H9 (cell line): Measurements from ENCODE around the gene SERTAD1. TPM values are rescaled to one million over a fixed set of nuclear protein-coding genes. Genes with fewer than 3 reads are reported as not detected.

Experiments
- DNase-seq: peaks from one replicate; pipeline ENCODE4 v3.0.0-alpha.2; 2017
- H2AFZ ChIP-seq: one replicate; pipeline ENCODE4 v1.6.1; 2013; ENCODE audit warnings: mild to moderate bottlenecking, low read length, control low read depth, moderate library complexity
- H2AK5ac ChIP-seq: 2 replicates; pipeline ENCODE4 v1.6.1; 2013; ENCODE audit warnings: low read length, control low read depth, mixed read lengths; ENCODE audit not compliant: insufficient read length
- H2BK120ac ChIP-seq: one replicate; pipeline ENCODE4 v1.6.1; 2013; ENCODE audit warnings: low read depth, mild to moderate bottlenecking, low read length, control low read depth, inconsistent platforms; ENCODE audit not compliant: poor library complexity, severe bottlenecking
- H2BK12ac ChIP-seq: 2 replicates; pipeline ENCODE4 v1.6.1; 2013; ENCODE audit warnings: low read length, control low read depth, mixed read lengths, low read depth; ENCODE audit not compliant: insufficient read length
- H2BK15ac ChIP-seq: 2 replicates; pipeline ENCODE4 v1.6.1; 2013; ENCODE audit warnings: low read depth, low read length, control low read depth
- H2BK20ac ChIP-seq: one replicate; pipeline ENCODE4 v1.6.1; 2013; ENCODE audit warnings: low read depth, mild to moderate bottlenecking, low read length, control low read depth, inconsistent platforms; ENCODE audit not compliant: poor library complexity, severe bottlenecking
- H2BK5ac ChIP-seq: 2 replicates; pipeline ENCODE4 v1.6.1; 2013; ENCODE audit warnings: low read length, control low read depth, mixed read lengths; ENCODE audit not compliant: insufficient read length
- H3K14ac ChIP-seq: 2 replicates; pipeline ENCODE4 v1.6.1; 2013; ENCODE audit warnings: low read length, control low read depth; ENCODE audit not compliant: insufficient read depth
- H3K18ac ChIP-seq: 2 replicates; pipeline ENCODE4 v1.6.1; 2013; ENCODE audit warnings: low read depth, mild to moderate bottlenecking, mixed read lengths, low read length, control low read depth; ENCODE audit not compliant: insufficient read length
- H3K23ac ChIP-seq: 2 replicates; pipeline ENCODE4 v1.6.1; 2013; ENCODE audit warnings: low read length, control low read depth, mixed read lengths, low read depth; ENCODE audit not compliant: insufficient read length
- H3K23me2 ChIP-seq: 2 replicates; pipeline ENCODE4 v1.6.1; 2013; ENCODE audit warnings: low read depth, mild to moderate bottlenecking, mixed read lengths, low read length, control low read depth; ENCODE audit not compliant: insufficient read length, poor library complexity, severe bottlenecking
- H3K27ac ChIP-seq: 2 replicates; pipeline ENCODE4 v1.5.1; 2013; ENCODE audit warnings: low read length, control low read depth, mixed read lengths, low read depth; ENCODE audit not compliant: insufficient read length
- H3K27me3 ChIP-seq: 2 replicates; pipeline ENCODE4 v1.6.1; 2013; ENCODE audit warnings: low read length, control low read depth, inconsistent platforms; ENCODE audit not compliant: insufficient read depth
- H3K4ac ChIP-seq: 2 replicates; pipeline ENCODE4 v1.6.1; 2013; ENCODE audit warnings: low read depth, mild to moderate bottlenecking, control low read depth, inconsistent platforms, low read length, moderate library complexity
- H3K4me1 ChIP-seq: 2 replicates; pipeline ENCODE4 v1.6.1; 2013; ENCODE audit warnings: low read length, control low read depth, inconsistent platforms; ENCODE audit not compliant: insufficient read depth
- H3K4me2 ChIP-seq: 2 replicates; pipeline ENCODE4 v1.6.1; 2013; ENCODE audit warnings: low read length, control low read depth, mixed read lengths; ENCODE audit not compliant: insufficient read length, insufficient read depth
- H3K56ac ChIP-seq: 2 replicates; pipeline ENCODE4 v1.6.1; 2013; ENCODE audit warnings: low read depth, mild to moderate bottlenecking, mixed read lengths, low read length, control low read depth; ENCODE audit not compliant: insufficient read length
- H3K79me1 ChIP-seq: 2 replicates; pipeline ENCODE4 v1.6.1; 2013; ENCODE audit warnings: low read depth, mild to moderate bottlenecking, moderate library complexity, low read length, control low read depth, inconsistent platforms; ENCODE audit not compliant: insufficient read depth, poor library complexity, severe bottlenecking
- H3K79me2 ChIP-seq: 2 replicates; pipeline ENCODE4 v1.6.1; 2013; ENCODE audit warnings: low read length, control low read depth, inconsistent platforms; ENCODE audit not compliant: insufficient read depth
- H3K9ac ChIP-seq: 2 replicates; pipeline ENCODE4 v1.6.1; 2013; ENCODE audit warnings: low read length, control low read depth, mixed read lengths; ENCODE audit not compliant: insufficient read length; ENCODE audit errors: extremely low read depth
- H3K9me3 ChIP-seq: one replicate; pipeline ENCODE4 v1.6.1; 2013; ENCODE audit warnings: low read depth, low read length, inconsistent platforms; ENCODE audit not compliant: control insufficient read depth
- H3T11ph ChIP-seq: one replicate; pipeline ENCODE4 v1.6.1; 2013; ENCODE audit warnings: mild to moderate bottlenecking, low read length, control low read depth, inconsistent platforms
- H4K20me1 ChIP-seq: one replicate; pipeline ENCODE4 v1.6.1; 2013; ENCODE audit not compliant: control insufficient read depth, insufficient read length, insufficient read depth
- H4K5ac ChIP-seq: 2 replicates; pipeline ENCODE4 v1.6.1; 2013; ENCODE audit warnings: low read depth, mild to moderate bottlenecking, mixed read lengths, low read length, control low read depth; ENCODE audit not compliant: insufficient read length
- H4K8ac ChIP-seq: replicated peaks from 2 replicates; pipeline ENCODE4 v1.6.1; 2013; ENCODE audit warnings: low read length, control low read depth, mixed read lengths, low read depth; ENCODE audit not compliant: insufficient read length
- H4K91ac ChIP-seq: 2 replicates; pipeline ENCODE4 v1.6.1; 2013; ENCODE audit warnings: low read depth, mild to moderate bottlenecking, moderate library complexity, mixed read lengths, low read length, control low read depth; ENCODE audit not compliant: insufficient read length
- H3K27ac Mint-ChIP-seq, 3 experiments: 2 replicates in 2 of 3; 3 replicates in 1 of 3; pipeline ENCODE4 v1.8.0; 2020 to 2021; ENCODE audit warnings: mixed read lengths in 3 of 3, mild to moderate bottlenecking in 1 of 3, moderate library complexity in 1 of 3
- H3K27me3 Mint-ChIP-seq: 2 replicates; pipeline ENCODE4 v1.8.0; 2021; ENCODE audit warnings: low read depth, mild to moderate bottlenecking, moderate library complexity, mixed read lengths
- H3K36me3 Mint-ChIP-seq, 3 experiments: 2 replicates in 2 of 3; 3 replicates in 1 of 3; pipeline ENCODE4 v1.8.0; 2020 to 2021; ENCODE audit warnings: low read depth in 3 of 3, mixed read lengths in 3 of 3; ENCODE audit not compliant: insufficient read depth in 1 of 3
- H3K4me1 Mint-ChIP-seq, 2 experiments: 2 replicates each; pipeline ENCODE4 v1.8.0; 2020; ENCODE audit warnings: mixed read lengths in 2 of 2
- H3K4me3 Mint-ChIP-seq, 2 experiments: 2 replicates in 1 of 2; 3 replicates in 1 of 2; pipeline ENCODE4 v1.8.0; 2020 to 2021; ENCODE audit warnings: mild to moderate bottlenecking in 2 of 2, mixed read lengths in 2 of 2, moderate library complexity in 1 of 2
- H3K9me3 Mint-ChIP-seq, 2 experiments: 2 replicates in 1 of 2; 3 replicates in 1 of 2; pipeline ENCODE4 v1.8.0; 2020; ENCODE audit warnings: mild to moderate bottlenecking in 2 of 2, mixed read lengths in 2 of 2, moderate library complexity in 1 of 2
- WGBS: extraction: QIAGEN DNeasy Blood & Tissue Kit; methylation state at CpG from one replicate; pipeline ENCODE4 v1.1.7; 2013; ENCODE audit warnings: missing lambda C conversion rate, low lambda C conversion rate, mixed read lengths; ENCODE audit not compliant: insufficient read length; ENCODE audit errors: extremely low coverage; 5-methylcytosine and 5-hydroxymethylcytosine counted together
- total RNA-seq: library from RNA; stranded (reverse); gene quantifications from 2 replicates; pipeline ENCODE4 v1.2.1, GENCODE V29; 2021
- TF ChIP-seq, protein P1 (sequence below): fragments of 200-600 bp; sonication (generic); conservative IDR thresholded peaks from 3 replicates; pipeline ENCODE4 v1.8.0; 2021; ENCODE audit warnings: antibody characterized with exemption, mild to moderate bottlenecking

Gene SERTAD1
- total RNA-seq, 1 experiment from 2014 or later = 7.9 TPM

DNA sequence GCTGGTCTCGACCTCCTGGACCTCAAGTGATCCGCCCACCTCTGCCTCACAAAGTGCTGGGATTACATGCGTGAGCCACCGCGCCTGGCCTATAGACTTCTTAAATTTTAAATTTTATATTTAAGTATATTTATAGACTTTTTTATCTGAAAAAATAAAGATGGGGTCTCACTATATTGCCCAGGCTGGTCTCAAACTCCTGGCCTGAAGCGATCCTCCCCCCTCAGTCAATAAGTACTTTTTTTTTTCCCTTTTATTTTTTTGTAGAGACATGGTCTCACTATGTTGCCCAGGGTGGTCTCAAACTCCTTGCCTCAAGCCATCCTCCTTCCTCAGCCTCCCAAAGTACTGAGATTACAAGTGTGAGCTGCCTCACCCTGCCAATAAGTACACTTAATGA, 1.9 kb downstream of the SERTAD1 start:
- no peak overlapping the region for H2BK5ac ChIP-seq
- H2AFZ ChIP-seq = no peak overlapping the region
- DNase-seq = no peak
- H2BK20ac ChIP-seq = no peak overlapping the region
- no peak overlapping the region for H4K91ac ChIP-seq
- peaks cover 2% of the 10 kb centered on the region; the same call in 1 of the 2 replicates for H3K27me3 Mint-ChIP-seq
- no peak overlapping the region for H4K5ac ChIP-seq
- no peaks in the 10 kb centered on the region for H3K79me1 ChIP-seq
- no peaks in the 10 kb centered on the region for H3K9me3 ChIP-seq
- peaks cover 19% of the 10 kb centered on the region in 2 experiments for H3K4me1 Mint-ChIP-seq
- H3K23me2 ChIP-seq = peaks cover 16% of the 10 kb centered on the region
- no peak overlapping the region for H3K56ac ChIP-seq
- H3K27ac ChIP-seq = no peak overlapping the region
- no peaks in the 10 kb centered on the region for H3K79me2 ChIP-seq
- no peak overlapping the region for H2BK15ac ChIP-seq
- H3K27me3 ChIP-seq = no peaks in the 10 kb centered on the region
- H3K9ac ChIP-seq = no peak overlapping the region
- no peak overlapping the region for H3T11ph ChIP-seq
- H3K4me2 ChIP-seq = no peak overlapping the region
- H3K23ac ChIP-seq = no peak overlapping the region
- H3K4ac ChIP-seq = no peak overlapping the region
- H3K27ac Mint-ChIP-seq = no peak overlapping the region
- H4K8ac ChIP-seq = no peak overlapping the region
- peaks cover 0 to 3% of the 10 kb centered on the region in 2 experiments; a peak in 1 of 5 replicates for H3K9me3 Mint-ChIP-seq
- no peak overlapping the region for H2BK120ac ChIP-seq
- no CpG with 5 or more reads among the region's 6 CpGs for WGBS
- peak overlapping the region in 1 of 2 experiments; percentile 50; a peak in 2 of 5 replicates for H3K4me3 Mint-ChIP-seq
- peaks cover 0 to 5% (median 4%) of the 10 kb centered on the region in 3 experiments; a peak in 3 of 7 replicates for H3K36me3 Mint-ChIP-seq
- no peak overlapping the region for H2BK12ac ChIP-seq
- no peak overlapping the region for H3K14ac ChIP-seq
- no peak overlapping the region for H2AK5ac ChIP-seq
- H3K18ac ChIP-seq = no peak overlapping the region
- TF ChIP-seq, protein P1, sequence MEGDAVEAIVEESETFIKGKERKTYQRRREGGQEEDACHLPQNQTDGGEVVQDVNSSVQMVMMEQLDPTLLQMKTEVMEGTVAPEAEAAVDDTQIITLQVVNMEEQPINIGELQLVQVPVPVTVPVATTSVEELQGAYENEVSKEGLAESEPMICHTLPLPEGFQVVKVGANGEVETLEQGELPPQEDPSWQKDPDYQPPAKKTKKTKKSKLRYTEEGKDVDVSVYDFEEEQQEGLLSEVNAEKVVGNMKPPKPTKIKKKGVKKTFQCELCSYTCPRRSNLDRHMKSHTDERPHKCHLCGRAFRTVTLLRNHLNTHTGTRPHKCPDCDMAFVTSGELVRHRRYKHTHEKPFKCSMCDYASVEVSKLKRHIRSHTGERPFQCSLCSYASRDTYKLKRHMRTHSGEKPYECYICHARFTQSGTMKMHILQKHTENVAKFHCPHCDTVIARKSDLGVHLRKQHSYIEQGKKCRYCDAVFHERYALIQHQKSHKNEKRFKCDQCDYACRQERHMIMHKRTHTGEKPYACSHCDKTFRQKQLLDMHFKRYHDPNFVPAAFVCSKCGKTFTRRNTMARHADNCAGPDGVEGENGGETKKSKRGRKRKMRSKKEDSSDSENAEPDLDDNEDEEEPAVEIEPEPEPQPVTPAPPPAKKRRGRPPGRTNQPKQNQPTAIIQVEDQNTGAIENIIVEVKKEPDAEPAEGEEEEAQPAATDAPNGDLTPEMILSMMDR = no peak
- no peaks in the 10 kb centered on the region for H4K20me1 ChIP-seq
- no peaks in the 10 kb centered on the region; the same call in 1 of the 2 replicates for H3K4me1 ChIP-seq
